Gastroesophageal sphincter (tissue), 3 donors: Measurements from ENCODE around the gene NINL.

Experiments used
- POLR2A ChIP-seq, 2 donors: fragments of 450-650 bp; IDR thresholded peaks; one replicate each; pipeline ENCODE4 v1.6.1; 2017; ENCODE audit warnings: antibody characterized with exemption in 2 of 2, mild to moderate bottlenecking in 2 of 2, moderate library complexity in 1 of 2
- TF ChIP-seq, protein P1 (sequence below), 4 experiments: fragments of 200-600 bp in 2 of 4; fragments of 450-650 bp in 2 of 4; sonication (generic) in 1 of 4; IDR thresholded peaks; one replicate each; pipeline ENCODE4 v1.5.1; 2017 to 2019; ENCODE audit warnings: antibody characterized with exemption in 4 of 4, mild to moderate bottlenecking in 2 of 4, moderate library complexity in 2 of 4

DNA sequence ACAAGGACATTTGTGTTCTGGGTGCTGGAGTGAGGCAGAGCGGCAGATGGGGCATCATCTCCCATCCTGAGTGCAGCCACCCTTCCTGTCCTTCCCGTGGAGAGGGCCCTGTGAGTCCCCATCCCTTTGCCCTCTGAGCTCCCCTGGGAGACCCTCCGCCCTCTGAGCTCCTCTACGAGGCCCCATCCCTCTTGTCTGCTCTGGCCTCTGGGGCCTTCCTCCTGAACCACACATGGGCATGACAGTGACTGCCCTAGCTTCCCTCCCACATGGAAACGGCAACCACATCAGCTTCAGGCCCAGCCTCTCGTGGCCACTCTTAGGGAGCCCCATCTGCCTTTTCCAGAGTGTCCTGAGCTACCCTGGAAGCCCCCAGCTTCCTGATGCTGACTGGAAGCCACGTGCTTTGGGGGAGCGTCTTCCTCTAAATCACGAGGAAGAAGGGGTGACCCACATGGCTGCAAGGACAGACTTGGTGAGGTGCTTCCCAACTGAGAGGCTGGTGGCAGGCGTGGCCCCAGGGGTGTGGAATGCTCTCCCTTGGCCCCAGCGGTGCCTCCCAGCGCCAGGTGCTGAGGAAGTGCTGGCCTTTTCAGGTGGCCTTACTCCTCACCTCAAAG lies 125.3 kb downstream of the NINL start:
- TF ChIP-seq, protein P1, sequence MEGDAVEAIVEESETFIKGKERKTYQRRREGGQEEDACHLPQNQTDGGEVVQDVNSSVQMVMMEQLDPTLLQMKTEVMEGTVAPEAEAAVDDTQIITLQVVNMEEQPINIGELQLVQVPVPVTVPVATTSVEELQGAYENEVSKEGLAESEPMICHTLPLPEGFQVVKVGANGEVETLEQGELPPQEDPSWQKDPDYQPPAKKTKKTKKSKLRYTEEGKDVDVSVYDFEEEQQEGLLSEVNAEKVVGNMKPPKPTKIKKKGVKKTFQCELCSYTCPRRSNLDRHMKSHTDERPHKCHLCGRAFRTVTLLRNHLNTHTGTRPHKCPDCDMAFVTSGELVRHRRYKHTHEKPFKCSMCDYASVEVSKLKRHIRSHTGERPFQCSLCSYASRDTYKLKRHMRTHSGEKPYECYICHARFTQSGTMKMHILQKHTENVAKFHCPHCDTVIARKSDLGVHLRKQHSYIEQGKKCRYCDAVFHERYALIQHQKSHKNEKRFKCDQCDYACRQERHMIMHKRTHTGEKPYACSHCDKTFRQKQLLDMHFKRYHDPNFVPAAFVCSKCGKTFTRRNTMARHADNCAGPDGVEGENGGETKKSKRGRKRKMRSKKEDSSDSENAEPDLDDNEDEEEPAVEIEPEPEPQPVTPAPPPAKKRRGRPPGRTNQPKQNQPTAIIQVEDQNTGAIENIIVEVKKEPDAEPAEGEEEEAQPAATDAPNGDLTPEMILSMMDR (IDR thresholded peaks at IDR 0.05), result no peak
- no peak for TF ChIP-seq POLR2A (IDR thresholded peaks at IDR 0.05)
